HepG2 (cell line): ENCODE data around the gene TYMP. TPM values are rescaled to one million over a fixed set of nuclear protein-coding genes. Genes with fewer than 3 reads are reported as not detected.

Experiments
- ATAC-seq: fragments of 200-7000 bp; cut with Tn5 transposase; 3 replicates; pipeline ENCODE4 v1.9.1; 2020; ENCODE audit warnings: mild to moderate bottlenecking, moderate library complexity
- BruUV-seq: library from RNA; stranded (reverse); fragments of 400-500 nt; replicated peaks from 2 replicates; lab custom pipeline; 2021; lab: Mats Ljungman, UMichigan
- CTCF ChIA-PET: fragments of 300-600 bp; formaldehyde crosslinking; extraction: SDS; loops from one replicate; lab custom pipeline; 2021; ENCODE audit warnings: low total read pairs, inconsistent platforms, low intra/inter-chr PET ratio; lab: Yijun Ruan, JAX
- POLR2A ChIA-PET: fragments of 350-600 bp; sonication (Branson Sonifier 250); formaldehyde crosslinking; loops from one replicate; lab custom pipeline; 2020; ENCODE audit warnings: antibody characterized with exemption, inconsistent platforms; lab: Yijun Ruan, JAX
- DNase-seq: peaks from one replicate; pipeline ENCODE4 v3.0.0-alpha.2; 2015; ENCODE audit warnings: low spot score
- FAIRE-seq: peaks from 3 replicates; lab custom pipeline; 2011; peaks lifted over from hg19 to GRCh38; lab: Jason Lieb, UNC
- H2AFZ ChIP-seq: one replicate; pipeline ENCODE4 v1.6.1; 2011; ENCODE audit warnings: low read length, inconsistent platforms
- H3K27ac ChIP-seq: fragments of 300-600 bp; 3 replicates; pipeline ENCODE4 v1.8.0; 2011; ENCODE audit warnings: mixed run types, mild to moderate bottlenecking, mixed read lengths, low read length, inconsistent platforms; ENCODE audit not compliant: insufficient read depth; ENCODE audit errors: extremely low read length
- H3K27me3 ChIP-seq, 2 experiments: fragments of 200-600 bp in 1 of 2; 2 replicates in 1 of 2; 3 replicates in 1 of 2; pipeline versions ENCODE4 v1.6.0 to v1.8.0; 2011; ENCODE audit warnings: low read length in 2 of 2, mild to moderate bottlenecking in 2 of 2, moderate library complexity in 2 of 2, inconsistent platforms in 1 of 2; ENCODE audit not compliant: insufficient read depth in 2 of 2, control insufficient read depth in 1 of 2
- H3K36me3 ChIP-seq, 2 experiments: fragments of 200-600 bp in 1 of 2; replicated peaks in 1 of 2; 2 replicates in 1 of 2; 3 replicates in 1 of 2; pipeline versions ENCODE4 v1.5.1 to v1.8.0; 2011; ENCODE audit warnings: low read length in 2 of 2, inconsistent platforms in 1 of 2; ENCODE audit not compliant: insufficient read depth in 2 of 2, control insufficient read depth in 1 of 2
- H3K4me1 ChIP-seq: 2 replicates; pipeline ENCODE4 v1.5.1; 2012; ENCODE audit warnings: low read length, inconsistent platforms; ENCODE audit not compliant: insufficient read depth
- H3K4me2 ChIP-seq: 2 replicates; pipeline ENCODE4 v1.6.0; 2011; ENCODE audit warnings: low read depth, low read length, inconsistent platforms
- H3K4me3 ChIP-seq, 3 experiments: fragments of 200-600 bp in 1 of 3; sonication (generic), shearing (Covaris generic) in 1 of 3; replicated peaks in 1 of 3; 2 replicates each; pipeline ENCODE4 v1.5.1; 2011 to 2016; ENCODE audit warnings: low read length in 3 of 3, inconsistent platforms in 2 of 3, low read depth in 2 of 3, mild to moderate bottlenecking in 2 of 3, control low read depth in 1 of 3, mixed read lengths in 1 of 3; ENCODE audit not compliant: insufficient read depth in 1 of 3
- H3K79me2 ChIP-seq: one replicate; pipeline ENCODE4 v1.6.1; 2011; ENCODE audit warnings: low read length, inconsistent platforms; ENCODE audit not compliant: insufficient read depth
- H3K9ac ChIP-seq: 2 replicates; pipeline ENCODE4 v1.6.0; 2011; ENCODE audit warnings: mild to moderate bottlenecking, low read depth, low read length, inconsistent platforms; ENCODE audit not compliant: insufficient read depth
- H3K9me3 ChIP-seq: 2 replicates; pipeline ENCODE4 v1.5.1; 2012; ENCODE audit warnings: mild to moderate bottlenecking, low read length
- H4K20me1 ChIP-seq: 2 replicates; pipeline ENCODE4 v1.6.0; 2011; ENCODE audit warnings: inconsistent platforms, mild to moderate bottlenecking, low read length, moderate library complexity; ENCODE audit not compliant: insufficient read depth
- CC2D1A ChIP-seq: sonication (generic); formaldehyde crosslinking; IDR thresholded peaks from 2 replicates; pipeline ENCODE4 v1.8.1; 2023; ENCODE audit warnings: mild to moderate bottlenecking, missing genetic modification reagents
- HMG20B ChIP-seq: conservative IDR thresholded peaks from 2 replicates; pipeline ENCODE4 v1.6.1; 2016; ENCODE audit warnings: missing genetic modification reagents, missing compliant biosample characterization
- HNRNPLL ChIP-seq: fragments of 200-400 bp; formaldehyde crosslinking; IDR thresholded peaks from 2 replicates; pipeline ENCODE4 v1.6.1; 2017; ENCODE audit warnings: mild to moderate bottlenecking, low read depth, low read length; ENCODE audit not compliant: poor library complexity, severe bottlenecking
- RAD21 ChIP-seq: fragments of 450-650 bp; formaldehyde crosslinking; IDR thresholded peaks from 2 replicates; pipeline ENCODE4 v1.5.0; 2020; ENCODE audit warnings: mild to moderate bottlenecking
- SOX6 ChIP-seq, 2 experiments: fragments of 450-650 bp in 1 of 2; sonication (generic) in 1 of 2; formaldehyde crosslinking in 1 of 2; IDR thresholded peaks; 2 replicates each; pipeline versions ENCODE4 v1.4.0 to v1.6.1; 2017 to 2020; ENCODE audit warnings: antibody characterized with exemption in 1 of 2, mild to moderate bottlenecking in 1 of 2, missing genetic modification reagents in 1 of 2
- ZFP37 ChIP-seq: sonication (generic); formaldehyde crosslinking; IDR thresholded peaks from 2 replicates; pipeline ENCODE4 v1.4.0; 2020; ENCODE audit warnings: missing genetic modification reagents, borderline replicate concordance
- ZNF331 ChIP-seq: sonication (generic); formaldehyde crosslinking; IDR thresholded peaks from 2 replicates; pipeline ENCODE4 v1.4.0; 2020; ENCODE audit warnings: missing genetic modification reagents
- ZNF678 ChIP-seq: sonication (generic); formaldehyde crosslinking; IDR thresholded peaks from 2 replicates; pipeline ENCODE4 v1.4.0; 2020; ENCODE audit warnings: mild to moderate bottlenecking, missing genetic modification reagents
- WGBS: methylation state at CpG from one replicate; pipeline ENCODE4 v1.1.6; 2017; ENCODE audit warnings: low lambda C conversion rate; 5-methylcytosine and 5-hydroxymethylcytosine counted together
- in situ Hi-C: cut with HindIII; loops from 2 replicates; pipeline ENCODE4 v1.10.0; 2017; ENCODE audit warnings: low pct_unique_long_range_greater_than_20kb; ENCODE audit not compliant: extremely low pct_ligation_motif_present
- intact Hi-C: fragments of 100-400 bp; cut with micrococcal nuclease; formaldehyde crosslinking; loops from one replicate; pipeline ENCODE4 v1.10.0; 2022; ENCODE audit not compliant: unreplicated experiment
- polyA plus RNA-seq, 8 experiments: library from polyadenylated mRNA; depleted of rRNA in 3 of 8; stranded (reverse) in 7 of 8; unstranded in 1 of 8; fragments of >200 nt; fragmentation: Illumina TruSeq in 4 of 8; extraction: Trizol in 4 of 8; gene quantifications; 2 replicates each; pipeline versions ENCODE4 v1.2.1 to v1.2.3, GENCODE V29; 2011 to 2016; ENCODE audit warnings: low read depth in 4 of 8, missing spikeins in 1 of 8, mixed read lengths in 1 of 8; ENCODE audit not compliant: insufficient read depth in 1 of 8
- total RNA-seq, 5 experiments: library from RNA; depleted of rRNA; stranded (reverse); fragments of >200 nt; fragmentation: Illumina TruSeq; extraction: Trizol; gene quantifications; 2 replicates each; pipeline ENCODE4 v1.2.3, GENCODE V29; 2016; ENCODE audit warnings: low read depth in 1 of 5
- TF ChIP-seq, protein P1 (sequence below): IDR thresholded peaks from 2 replicates; pipeline ENCODE4 v1.6.1; 2016; ENCODE audit warnings: low read depth
- TF ChIP-seq, protein P2 (sequence below): sonication (generic); formaldehyde crosslinking; IDR thresholded peaks from 2 replicates; pipeline ENCODE4 v1.8.1; 2023; ENCODE audit warnings: mild to moderate bottlenecking, missing genetic modification reagents, borderline replicate concordance
- TF ChIP-seq, protein P3 (sequence below): sonication (generic); formaldehyde crosslinking; IDR thresholded peaks from 2 replicates; pipeline ENCODE4 v1.4.0; 2020; ENCODE audit warnings: mild to moderate bottlenecking, missing genetic modification reagents
- TF ChIP-seq, protein P4 (sequence below): IDR thresholded peaks from 2 replicates; pipeline ENCODE4 v1.6.1; 2012; ENCODE audit warnings: low read length, improper control_type of control experiment
- TF ChIP-seq, protein P5 (sequence below): IDR thresholded peaks from 2 replicates; pipeline ENCODE4 v1.6.1; 2016; ENCODE audit warnings: missing biosample characterization, missing genetic modification reagents, low read depth
- TF ChIP-seq, protein P6 (sequence below): sonication (generic); formaldehyde crosslinking; IDR thresholded peaks from 2 replicates; pipeline ENCODE4 v1.8.0; 2023; ENCODE audit warnings: mild to moderate bottlenecking, missing genetic modification reagents

The TYMP gene
- total and polyA plus RNA-seq, 2 of the 13 experiments (the other 11 are each of a cell fraction or from before 2014, with no cell fraction given): 3.9 to 4.3 TPM

DNA sequence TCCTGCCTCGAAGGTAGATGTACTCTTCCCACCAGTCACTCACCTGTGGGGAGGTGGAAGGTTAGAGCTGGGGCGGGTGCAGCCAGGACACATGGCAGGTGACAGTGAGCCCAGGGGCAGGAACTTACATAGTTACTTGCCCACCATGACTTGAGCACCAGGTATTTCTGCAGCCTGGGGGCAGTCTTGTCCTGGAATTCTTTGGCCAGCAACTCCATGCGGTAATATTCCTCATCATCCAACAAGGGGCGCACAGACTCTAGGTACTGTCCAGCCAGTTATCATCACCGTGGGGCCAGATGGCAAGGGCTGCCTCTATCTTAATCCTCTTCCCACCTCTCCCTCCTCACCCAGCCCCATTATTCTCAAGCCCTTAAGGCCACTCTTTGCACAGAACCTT, 46.3 kb upstream of the TYMP start:
- no peaks in the 10 kb centered on the region for H3K27me3 ChIP-seq
- H3K4me1 ChIP-seq: peaks cover 2% of the 10 kb centered on the region
- in situ Hi-C loops (loop anchor here (5.0 kb wide), 1 partner anchor 36 kb away; no protein-coding TSS in a partner anchor), intact Hi-C loops (loop anchor here (1.0 kb wide), 2 partner anchors 44 to 115 kb away; no protein-coding TSS in a partner anchor)
- POLR2A ChIA-PET: interaction anchor here (1.0 to 3.1 kb wide), 3 partner anchors 13 to 50 kb away, joined by 3 to 7 read pairs (median 4); partner anchors contain the start of genes SCO2 and SYCE3
- no peak overlapping the region for H3K4me2 ChIP-seq
- no peak overlapping the region for H2AFZ ChIP-seq
- H3K79me2 ChIP-seq: no peaks in the 10 kb centered on the region
- CTCF ChIA-PET: interaction anchor here (1.1 to 3.7 kb wide), 5 partner anchors 34 to 124 kb away, joined by 3 to 37 read pairs (median 7); no protein-coding TSS in a partner anchor
- H3K4me3 ChIP-seq: no peak overlapping the region
- FAIRE-seq (peak; percentile 89), ATAC-seq (peak; percentile 83), DNase-seq (peak; percentile 81)
- H3K9me3 ChIP-seq: no peaks in the 10 kb centered on the region
- peaks cover 4 to 7% of the 10 kb centered on the region in 2 experiments; a peak in 3 of 5 replicates for H3K36me3 ChIP-seq
- no peak overlapping the region for H3K9ac ChIP-seq
- H4K20me1 ChIP-seq: no peaks in the 10 kb centered on the region
- 30% methylated on average over 5 of the region's 5 CpGs for WGBS
- BruUV-seq: no TSS peak
- no peak overlapping the region for H3K27ac ChIP-seq
- TF ChIP-seq HMG20B (CRISPR knock-in tag) (no peak), CC2D1A (CRISPR knock-in tag) (no peak), HNRNPLL (no peak), ZFP37 (CRISPR knock-in tag) (no peak), SOX6 (IDR thresholded peaks at IDR 0.05) (no peak), SOX6 (CRISPR knock-in tag; IDR thresholded peaks at IDR 0.05) (peak; percentile 23; the same call in 1 of the 2 replicates), RAD21 (peak; percentile 94), ZNF678 (CRISPR knock-in tag) (no peak), ZNF331 (CRISPR knock-in tag) (peak; percentile 26; the same call in 1 of the 2 replicates)
- TF ChIP-seq, protein P1, sequence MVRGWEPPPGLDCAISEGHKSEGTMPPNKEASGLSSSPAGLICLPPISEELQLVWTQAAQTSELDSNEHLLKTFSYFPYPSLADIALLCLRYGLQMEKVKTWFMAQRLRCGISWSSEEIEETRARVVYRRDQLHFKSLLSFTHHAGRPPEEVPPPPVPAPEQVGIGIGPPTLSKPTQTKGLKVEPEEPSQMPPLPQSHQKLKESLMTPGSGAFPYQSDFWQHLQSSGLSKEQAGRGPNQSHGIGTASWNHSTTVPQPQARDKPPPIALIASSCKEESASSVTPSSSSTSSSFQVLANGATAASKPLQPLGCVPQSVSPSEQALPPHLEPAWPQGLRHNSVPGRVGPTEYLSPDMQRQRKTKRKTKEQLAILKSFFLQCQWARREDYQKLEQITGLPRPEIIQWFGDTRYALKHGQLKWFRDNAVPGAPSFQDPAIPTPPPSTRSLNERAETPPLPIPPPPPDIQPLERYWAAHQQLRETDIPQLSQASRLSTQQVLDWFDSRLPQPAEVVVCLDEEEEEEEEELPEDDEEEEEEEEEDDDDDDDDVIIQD: peak; percentile 41; the same call in 1 of the 2 replicates
- TF ChIP-seq, protein P2, sequence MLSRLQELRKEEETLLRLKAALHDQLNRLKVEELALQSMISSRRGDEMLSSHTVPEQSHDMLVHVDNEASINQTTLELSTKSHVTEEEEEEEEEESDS (CRISPR knock-in tag): no peak
- TF ChIP-seq, protein P3, sequence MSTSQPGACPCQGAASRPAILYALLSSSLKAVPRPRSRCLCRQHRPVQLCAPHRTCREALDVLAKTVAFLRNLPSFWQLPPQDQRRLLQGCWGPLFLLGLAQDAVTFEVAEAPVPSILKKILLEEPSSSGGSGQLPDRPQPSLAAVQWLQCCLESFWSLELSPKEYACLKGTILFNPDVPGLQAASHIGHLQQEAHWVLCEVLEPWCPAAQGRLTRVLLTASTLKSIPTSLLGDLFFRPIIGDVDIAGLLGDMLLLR (CRISPR knock-in tag): no peak
- TF ChIP-seq, protein P4, sequence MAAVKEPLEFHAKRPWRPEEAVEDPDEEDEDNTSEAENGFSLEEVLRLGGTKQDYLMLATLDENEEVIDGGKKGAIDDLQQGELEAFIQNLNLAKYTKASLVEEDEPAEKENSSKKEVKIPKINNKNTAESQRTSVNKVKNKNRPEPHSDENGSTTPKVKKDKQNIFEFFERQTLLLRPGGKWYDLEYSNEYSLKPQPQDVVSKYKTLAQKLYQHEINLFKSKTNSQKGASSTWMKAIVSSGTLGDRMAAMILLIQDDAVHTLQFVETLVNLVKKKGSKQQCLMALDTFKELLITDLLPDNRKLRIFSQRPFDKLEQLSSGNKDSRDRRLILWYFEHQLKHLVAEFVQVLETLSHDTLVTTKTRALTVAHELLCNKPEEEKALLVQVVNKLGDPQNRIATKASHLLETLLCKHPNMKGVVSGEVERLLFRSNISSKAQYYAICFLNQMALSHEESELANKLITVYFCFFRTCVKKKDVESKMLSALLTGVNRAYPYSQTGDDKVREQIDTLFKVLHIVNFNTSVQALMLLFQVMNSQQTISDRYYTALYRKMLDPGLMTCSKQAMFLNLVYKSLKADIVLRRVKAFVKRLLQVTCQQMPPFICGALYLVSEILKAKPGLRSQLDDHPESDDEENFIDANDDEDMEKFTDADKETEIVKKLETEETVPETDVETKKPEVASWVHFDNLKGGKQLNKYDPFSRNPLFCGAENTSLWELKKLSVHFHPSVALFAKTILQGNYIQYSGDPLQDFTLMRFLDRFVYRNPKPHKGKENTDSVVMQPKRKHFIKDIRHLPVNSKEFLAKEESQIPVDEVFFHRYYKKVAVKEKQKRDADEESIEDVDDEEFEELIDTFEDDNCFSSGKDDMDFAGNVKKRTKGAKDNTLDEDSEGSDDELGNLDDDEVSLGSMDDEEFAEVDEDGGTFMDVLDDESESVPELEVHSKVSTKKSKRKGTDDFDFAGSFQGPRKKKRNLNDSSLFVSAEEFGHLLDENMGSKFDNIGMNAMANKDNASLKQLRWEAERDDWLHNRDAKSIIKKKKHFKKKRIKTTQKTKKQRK: no peak
- TF ChIP-seq, protein P5, sequence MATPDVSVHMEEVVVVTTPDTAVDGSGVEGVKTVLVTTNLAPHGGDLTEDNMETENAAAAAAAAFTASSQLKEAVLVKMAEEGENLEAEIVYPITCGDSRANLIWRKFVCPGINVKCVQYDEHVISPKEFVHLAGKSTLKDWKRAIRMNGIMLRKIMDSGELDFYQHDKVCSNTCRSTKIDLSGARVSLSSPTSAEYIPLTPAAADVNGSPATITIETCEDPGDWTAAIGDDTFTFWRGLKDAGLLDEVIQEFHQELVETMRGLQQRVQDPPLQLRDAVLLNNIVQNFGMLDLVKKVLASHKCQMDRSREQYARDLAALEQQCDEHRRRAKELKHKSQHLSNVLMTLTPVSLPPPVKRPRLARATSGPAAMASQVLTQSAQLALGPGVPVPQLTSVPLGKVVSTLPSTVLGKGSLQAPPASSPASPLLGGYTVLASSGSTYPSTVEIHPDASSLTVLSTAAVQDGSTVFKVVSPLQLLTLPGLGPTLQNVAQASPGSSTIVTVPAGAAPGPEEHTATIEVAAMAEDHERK (CRISPR knock-in tag): no peak
- TF ChIP-seq, protein P6, sequence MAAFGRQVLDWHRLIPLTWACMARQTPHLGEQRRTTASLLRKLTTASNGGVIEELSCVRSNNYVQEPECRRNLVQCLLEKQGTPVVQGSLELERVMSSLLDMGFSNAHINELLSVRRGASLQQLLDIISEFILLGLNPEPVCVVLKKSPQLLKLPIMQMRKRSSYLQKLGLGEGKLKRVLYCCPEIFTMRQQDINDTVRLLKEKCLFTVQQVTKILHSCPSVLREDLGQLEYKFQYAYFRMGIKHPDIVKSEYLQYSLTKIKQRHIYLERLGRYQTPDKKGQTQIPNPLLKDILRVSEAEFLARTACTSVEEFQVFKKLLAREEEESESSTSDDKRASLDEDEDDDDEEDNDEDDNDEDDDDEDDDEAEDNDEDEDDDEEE (CRISPR knock-in tag): no peak
